Ishikawa (cell line): ENCODE measurements around the gene SYTL3.

Source experiments
- CEBPB ChIP-seq: IDR thresholded peaks from 2 replicates; pipeline ENCODE4 v1.6.1; 2012
- CREB1 ChIP-seq: IDR thresholded peaks from 2 replicates; pipeline ENCODE4 v1.6.1; 2012; ENCODE audit warnings: low read depth
- EGR1 ChIP-seq: IDR thresholded peaks from 2 replicates; pipeline ENCODE4 v1.6.1; 2012
- EP300 ChIP-seq: IDR thresholded peaks from 2 replicates; pipeline ENCODE4 v1.6.1; 2012; ENCODE audit warnings: borderline replicate concordance
- FOXM1 ChIP-seq: IDR thresholded peaks from 2 replicates; pipeline ENCODE4 v1.6.1; 2012; ENCODE audit warnings: low read depth, borderline replicate concordance
- NFIC ChIP-seq: IDR thresholded peaks from 2 replicates; pipeline ENCODE4 v1.6.1; 2012
- RAD21 ChIP-seq: IDR thresholded peaks from 2 replicates; pipeline ENCODE4 v1.6.1; 2012; ENCODE audit warnings: low read depth
- TAF1 ChIP-seq: IDR thresholded peaks from 2 replicates; pipeline ENCODE4 v1.6.1; 2012; ENCODE audit warnings: low read depth, mild to moderate bottlenecking
- TCF12 ChIP-seq: IDR thresholded peaks from 2 replicates; pipeline ENCODE4 v1.6.1; 2012; ENCODE audit warnings: low read depth
- TEAD4 ChIP-seq: IDR thresholded peaks from 2 replicates; pipeline ENCODE4 v1.6.1; 2012
- YY1 ChIP-seq: IDR thresholded peaks from 2 replicates; pipeline ENCODE4 v1.6.1; 2012; ENCODE audit warnings: low read depth
- TF ChIP-seq, protein P1 (sequence below): IDR thresholded peaks from 2 replicates; pipeline ENCODE4 v1.6.1; 2012
- TF ChIP-seq, protein P2 (sequence below): IDR thresholded peaks from 2 replicates; pipeline ENCODE4 v1.6.1; 2012; ENCODE audit warnings: low read depth, mild to moderate bottlenecking
- TF ChIP-seq, protein P3 (sequence below): IDR thresholded peaks from 2 replicates; pipeline ENCODE4 v1.6.1; 2012

DNA sequence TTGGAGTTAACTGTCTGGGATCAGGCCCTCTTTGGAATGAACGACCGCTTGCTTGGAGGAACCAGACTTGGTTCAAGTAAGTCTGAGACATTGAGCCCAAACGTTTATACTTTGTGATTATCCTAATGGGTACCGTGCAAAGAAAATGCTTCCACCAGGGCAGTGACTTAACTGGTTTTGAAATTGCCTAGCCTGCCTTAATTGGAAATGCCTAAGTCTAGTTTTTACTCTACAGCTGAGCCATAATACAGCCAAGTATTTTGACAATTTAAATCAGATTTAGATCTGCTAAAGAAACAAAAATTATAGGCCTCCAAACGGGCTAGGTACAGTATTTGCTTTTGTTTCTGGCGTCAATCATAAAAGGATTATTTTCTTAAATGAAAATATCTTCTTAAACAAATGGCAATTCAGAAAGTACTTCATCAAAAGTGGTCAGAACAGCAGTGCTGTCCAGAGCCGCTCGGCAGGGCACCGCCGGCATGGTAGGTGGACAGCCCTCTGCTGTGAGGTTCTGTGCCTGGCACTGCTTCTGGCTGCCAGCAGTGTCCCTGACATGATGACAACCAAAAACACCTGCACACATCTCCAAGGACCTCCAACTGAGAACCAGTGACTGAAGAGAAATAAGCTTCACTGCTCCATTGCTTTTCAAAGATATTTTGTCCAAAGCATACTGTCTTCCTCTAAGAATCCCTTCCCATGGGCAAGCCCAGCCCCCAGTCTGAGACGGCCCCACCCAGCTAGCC lies 113.8 kb downstream of the SYTL3 start:
- TF ChIP-seq CEBPB (no peak), RAD21 (no peak), CREB1 (no peak), TAF1 (no peak), EGR1 (no peak), FOXM1 (no peak), EP300 (no peak), TCF12 (no peak), YY1 (no peak), TEAD4 (no peak), NFIC (no peak)
- TF ChIP-seq, protein P1, sequence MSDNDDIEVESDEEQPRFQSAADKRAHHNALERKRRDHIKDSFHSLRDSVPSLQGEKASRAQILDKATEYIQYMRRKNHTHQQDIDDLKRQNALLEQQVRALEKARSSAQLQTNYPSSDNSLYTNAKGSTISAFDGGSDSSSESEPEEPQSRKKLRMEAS, result no peak
- TF ChIP-seq, protein P2, sequence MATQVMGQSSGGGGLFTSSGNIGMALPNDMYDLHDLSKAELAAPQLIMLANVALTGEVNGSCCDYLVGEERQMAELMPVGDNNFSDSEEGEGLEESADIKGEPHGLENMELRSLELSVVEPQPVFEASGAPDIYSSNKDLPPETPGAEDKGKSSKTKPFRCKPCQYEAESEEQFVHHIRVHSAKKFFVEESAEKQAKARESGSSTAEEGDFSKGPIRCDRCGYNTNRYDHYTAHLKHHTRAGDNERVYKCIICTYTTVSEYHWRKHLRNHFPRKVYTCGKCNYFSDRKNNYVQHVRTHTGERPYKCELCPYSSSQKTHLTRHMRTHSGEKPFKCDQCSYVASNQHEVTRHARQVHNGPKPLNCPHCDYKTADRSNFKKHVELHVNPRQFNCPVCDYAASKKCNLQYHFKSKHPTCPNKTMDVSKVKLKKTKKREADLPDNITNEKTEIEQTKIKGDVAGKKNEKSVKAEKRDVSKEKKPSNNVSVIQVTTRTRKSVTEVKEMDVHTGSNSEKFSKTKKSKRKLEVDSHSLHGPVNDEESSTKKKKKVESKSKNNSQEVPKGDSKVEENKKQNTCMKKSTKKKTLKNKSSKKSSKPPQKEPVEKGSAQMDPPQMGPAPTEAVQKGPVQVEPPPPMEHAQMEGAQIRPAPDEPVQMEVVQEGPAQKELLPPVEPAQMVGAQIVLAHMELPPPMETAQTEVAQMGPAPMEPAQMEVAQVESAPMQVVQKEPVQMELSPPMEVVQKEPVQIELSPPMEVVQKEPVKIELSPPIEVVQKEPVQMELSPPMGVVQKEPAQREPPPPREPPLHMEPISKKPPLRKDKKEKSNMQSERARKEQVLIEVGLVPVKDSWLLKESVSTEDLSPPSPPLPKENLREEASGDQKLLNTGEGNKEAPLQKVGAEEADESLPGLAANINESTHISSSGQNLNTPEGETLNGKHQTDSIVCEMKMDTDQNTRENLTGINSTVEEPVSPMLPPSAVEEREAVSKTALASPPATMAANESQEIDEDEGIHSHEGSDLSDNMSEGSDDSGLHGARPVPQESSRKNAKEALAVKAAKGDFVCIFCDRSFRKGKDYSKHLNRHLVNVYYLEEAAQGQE, result no peak
- TF ChIP-seq, protein P3, sequence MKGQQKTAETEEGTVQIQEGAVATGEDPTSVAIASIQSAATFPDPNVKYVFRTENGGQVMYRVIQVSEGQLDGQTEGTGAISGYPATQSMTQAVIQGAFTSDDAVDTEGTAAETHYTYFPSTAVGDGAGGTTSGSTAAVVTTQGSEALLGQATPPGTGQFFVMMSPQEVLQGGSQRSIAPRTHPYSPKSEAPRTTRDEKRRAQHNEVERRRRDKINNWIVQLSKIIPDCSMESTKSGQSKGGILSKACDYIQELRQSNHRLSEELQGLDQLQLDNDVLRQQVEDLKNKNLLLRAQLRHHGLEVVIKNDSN, result no peak
